ENCODE measurements around the gene UBAC2. TPM values are rescaled to one million over a fixed set of nuclear protein-coding genes. Genes with fewer than 3 reads are reported as not detected.

The UBAC2 gene
- total and polyA plus RNA-seq, 2 experiments from 2014 or later: 71.2 to 130 TPM

DNA sequence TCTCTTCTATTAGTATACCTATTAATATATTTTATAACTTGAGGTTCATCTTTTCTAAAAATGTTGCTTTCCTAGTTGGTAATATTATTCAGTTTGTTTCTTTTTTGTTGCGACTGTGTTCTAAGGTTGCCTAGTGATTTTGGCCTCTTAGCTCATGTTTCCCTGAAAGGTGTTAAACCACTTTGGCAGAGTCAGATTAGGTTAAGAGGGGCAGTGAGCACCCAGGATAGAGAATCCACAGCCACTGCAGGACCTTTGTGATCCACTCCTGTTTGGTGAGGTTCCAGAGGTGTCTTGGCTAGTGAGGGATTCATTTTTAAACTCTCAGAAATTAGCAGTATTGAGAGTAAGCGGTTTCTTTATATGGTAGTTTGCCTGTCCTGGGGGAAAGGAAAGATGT is 72.5 kb downstream of the UBAC2 start:
- peaks cover 6% of the 10 kb centered on the region for H3K4me1 ChIP-seq (ENCODE audit: low read depth)
- TF ChIP-seq, protein P1, sequence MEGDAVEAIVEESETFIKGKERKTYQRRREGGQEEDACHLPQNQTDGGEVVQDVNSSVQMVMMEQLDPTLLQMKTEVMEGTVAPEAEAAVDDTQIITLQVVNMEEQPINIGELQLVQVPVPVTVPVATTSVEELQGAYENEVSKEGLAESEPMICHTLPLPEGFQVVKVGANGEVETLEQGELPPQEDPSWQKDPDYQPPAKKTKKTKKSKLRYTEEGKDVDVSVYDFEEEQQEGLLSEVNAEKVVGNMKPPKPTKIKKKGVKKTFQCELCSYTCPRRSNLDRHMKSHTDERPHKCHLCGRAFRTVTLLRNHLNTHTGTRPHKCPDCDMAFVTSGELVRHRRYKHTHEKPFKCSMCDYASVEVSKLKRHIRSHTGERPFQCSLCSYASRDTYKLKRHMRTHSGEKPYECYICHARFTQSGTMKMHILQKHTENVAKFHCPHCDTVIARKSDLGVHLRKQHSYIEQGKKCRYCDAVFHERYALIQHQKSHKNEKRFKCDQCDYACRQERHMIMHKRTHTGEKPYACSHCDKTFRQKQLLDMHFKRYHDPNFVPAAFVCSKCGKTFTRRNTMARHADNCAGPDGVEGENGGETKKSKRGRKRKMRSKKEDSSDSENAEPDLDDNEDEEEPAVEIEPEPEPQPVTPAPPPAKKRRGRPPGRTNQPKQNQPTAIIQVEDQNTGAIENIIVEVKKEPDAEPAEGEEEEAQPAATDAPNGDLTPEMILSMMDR (IDR thresholded peaks at IDR 0.05; ENCODE audit: low read depth, low read length): no peak
- no peaks in the 10 kb centered on the region for H3K36me3 ChIP-seq
- H3K9me3 ChIP-seq (ENCODE audit: low read depth): no peaks in the 10 kb centered on the region
- H3K27me3 ChIP-seq: no peaks in the 10 kb centered on the region
- DNase-seq (ENCODE audit: low read depth in 1 of 2, low spot score in 1 of 2): peak in 1 of 2 donors; percentile 23
- no peak overlapping the region for H3K27ac ChIP-seq
- no peak overlapping the region for H3K4me3 ChIP-seq

- no peaks in the 10 kb centered on the region for H3K27me3 ChIP-seq
- TF ChIP-seq, protein P1 (IDR thresholded peaks at IDR 0.05; ENCODE audit: low read depth, low read length): no peak
- peaks cover 6% of the 10 kb centered on the region for H3K4me1 ChIP-seq (ENCODE audit: low read depth)
- H3K36me3 ChIP-seq: no peaks in the 10 kb centered on the region
- DNase-seq (ENCODE audit: low read depth in 1 of 2, low spot score in 1 of 2): peak in 1 of 2 donors; percentile 50
- H3K4me3 ChIP-seq: no peak overlapping the region
- H3K9me3 ChIP-seq (ENCODE audit: low read depth): no peaks in the 10 kb centered on the region
- no peak overlapping the region for H3K27ac ChIP-seq
These were observed 74.4 kb downstream of the UBAC2 start for GRCh38 chr13:99275093-99275469.

GRCh38 chr13:99276706-99277105 is 76.1 kb downstream of the UBAC2 start:
- DNase-seq (ENCODE audit: low read depth in 1 of 2, low spot score in 1 of 2): no peak
- H3K4me1 ChIP-seq (ENCODE audit: low read depth): peaks cover 6% of the 10 kb centered on the region
- no peak overlapping the region for H3K4me3 ChIP-seq
- no peak overlapping the region for H3K27ac ChIP-seq
- no peaks in the 10 kb centered on the region for H3K36me3 ChIP-seq
- H3K27me3 ChIP-seq: no peaks in the 10 kb centered on the region
- no peaks in the 10 kb centered on the region for H3K9me3 ChIP-seq (ENCODE audit: low read depth)
- TF ChIP-seq, protein P1 (IDR thresholded peaks at IDR 0.05; ENCODE audit: low read depth, low read length): no peak

DNA sequence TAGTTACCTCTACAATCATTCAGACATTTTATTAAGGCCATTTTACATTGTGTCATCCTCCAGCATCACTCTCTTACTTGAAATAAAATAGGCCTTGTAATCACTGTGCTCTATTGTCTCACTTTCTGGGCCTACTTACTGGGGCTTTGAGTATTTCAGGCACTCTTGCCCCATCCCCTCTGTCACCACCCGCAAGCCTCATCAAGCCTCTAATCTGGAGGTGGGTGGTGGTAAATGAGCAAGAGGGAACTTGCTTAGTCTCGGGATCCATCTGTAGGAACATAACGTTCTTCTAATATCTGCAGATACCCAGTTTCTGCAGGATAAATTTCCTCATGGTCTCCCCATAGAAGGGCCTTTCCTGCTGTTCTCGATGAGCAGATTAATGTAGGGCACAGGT is 77.0 kb downstream of the UBAC2 start:
- H3K27me3 ChIP-seq: no peaks in the 10 kb centered on the region
- no peaks in the 10 kb centered on the region for H3K9me3 ChIP-seq (ENCODE audit: low read depth)
- no peak overlapping the region for H3K27ac ChIP-seq
- peaks cover 6% of the 10 kb centered on the region for H3K4me1 ChIP-seq (ENCODE audit: low read depth)
- no peak overlapping the region for H3K4me3 ChIP-seq
- TF ChIP-seq, protein P1 (IDR thresholded peaks at IDR 0.05; ENCODE audit: low read depth, low read length): no peak
- H3K36me3 ChIP-seq: no peaks in the 10 kb centered on the region
- DNase-seq (ENCODE audit: low read depth in 1 of 2, low spot score in 1 of 2): no peak

GRCh38 chr13:99278200-99278599 is 77.5 kb downstream of the UBAC2 start:
- Histone ChIP-seq H3K27me3 (no peaks in the 10 kb centered on the region), H3K36me3 (no peaks in the 10 kb centered on the region), H3K9me3 (ENCODE audit: low read depth) (no peaks in the 10 kb centered on the region), H3K27ac (no peak overlapping the region), H3K4me3 (no peak overlapping the region), H3K4me1 (ENCODE audit: low read depth) (peaks cover 3% of the 10 kb centered on the region)
- DNase-seq (ENCODE audit: low read depth in 1 of 2, low spot score in 1 of 2): no peak
- TF ChIP-seq, protein P1 (IDR thresholded peaks at IDR 0.05; ENCODE audit: low read depth, low read length): no peak

DNA sequence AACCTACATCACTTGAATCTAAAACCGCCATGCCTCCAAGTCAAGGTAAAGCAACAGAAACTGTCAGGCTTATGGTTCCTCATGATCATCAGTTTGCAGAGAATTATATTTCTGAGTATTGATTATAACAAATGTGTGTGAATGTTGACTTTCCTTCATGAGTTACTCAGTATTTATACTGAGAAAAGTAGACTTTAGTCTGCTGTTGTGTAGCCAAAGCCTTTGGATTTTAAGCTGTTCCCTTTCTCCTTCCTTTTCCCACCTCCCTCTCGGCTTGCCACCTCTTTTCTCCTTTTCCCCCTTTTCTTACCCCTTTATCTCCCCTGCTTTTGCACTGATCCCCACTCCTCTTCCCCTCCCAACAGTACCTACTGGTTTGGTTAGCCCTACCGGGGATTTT is 78.2 kb downstream of the UBAC2 start:
- Histone ChIP-seq H3K9me3 (ENCODE audit: low read depth) (no peaks in the 10 kb centered on the region), H3K4me3 (no peak overlapping the region), H3K4me1 (ENCODE audit: low read depth) (no peaks in the 10 kb centered on the region), H3K27me3 (no peaks in the 10 kb centered on the region), H3K36me3 (no peaks in the 10 kb centered on the region), H3K27ac (no peak overlapping the region)
- no peak for DNase-seq (ENCODE audit: low read depth in 1 of 2, low spot score in 1 of 2)
- TF ChIP-seq, protein P1 (IDR thresholded peaks at IDR 0.05; ENCODE audit: low read depth, low read length): no peak
